ENCODE data around the gene CAPS2. TPM values are rescaled to one million over a fixed set of nuclear protein-coding genes. Genes with fewer than 3 reads are reported as not detected.

The CAPS2 gene
- total RNA-seq, 2 experiments from 2014 or later, result 1.9 to 2.4 TPM

Other genes starting within 250 kb of the CAPS2 start
- not detected for gene KCNC2, start 120.5 kb downstream of the CAPS2 start, total RNA-seq
- gene GLIPR1L1, start 4.3 kb upstream of the CAPS2 start, total RNA-seq, result not detected
- gene GLIPR1L2, start 60.8 kb upstream of the CAPS2 start, total RNA-seq, result not detected
- 10 to 100 TPM; 20.8 to 22.4 TPM for gene GLIPR1, start 150.4 kb upstream of the CAPS2 start, total RNA-seq
- gene KRR1, start 181.3 kb upstream of the CAPS2 start, total RNA-seq, result 100 to 1,000 TPM; 145 to 157 TPM

Measured in activated CD8-positive, alpha-beta memory T cell treated with anti-CD3 and anti-CD28 coated beads for 36 hours (primary cell).